Mesothelial cell of epicardium (in vitro differentiated cells): Measurements from ENCODE around the gene TMEM232. TPM values are rescaled to one million over a fixed set of nuclear protein-coding genes. Genes with fewer than 3 reads are reported as not detected.
"Not testable (repeated sequence)": the region's sequence is repeated elsewhere in the genome, so short reads cannot be mapped to it uniquely, and the experiment has no call there.

Experiments used
- DNase-seq, 2 experiments: peaks; one replicate each; pipeline ENCODE4 v3.0.0; 2021; ENCODE audit warnings: low spot score in 2 of 2; ENCODE audit not compliant: unreplicated experiment in 2 of 2
- H3K27ac Mint-ChIP-seq: 2 replicates; pipeline ENCODE4 v1.8.0; 2021; ENCODE audit warnings: mixed read lengths
- H3K27me3 Mint-ChIP-seq: 2 replicates; pipeline ENCODE4 v1.8.0; 2021; ENCODE audit warnings: low read depth, mixed read lengths
- H3K36me3 Mint-ChIP-seq: 2 replicates; pipeline ENCODE4 v1.8.0; 2021; ENCODE audit warnings: mixed read lengths
- H3K4me1 Mint-ChIP-seq: 2 replicates; pipeline ENCODE4 v1.8.0; 2021; ENCODE audit warnings: mixed read lengths
- H3K4me3 Mint-ChIP-seq: 2 replicates; pipeline ENCODE4 v1.8.0; 2021; ENCODE audit warnings: mild to moderate bottlenecking, moderate library complexity, mixed read lengths
- H3K9me3 Mint-ChIP-seq: 2 replicates; pipeline ENCODE4 v1.8.0; 2021; ENCODE audit warnings: mixed read lengths
- total RNA-seq: library from RNA; stranded (reverse); gene quantifications from 3 replicates; pipeline ENCODE4 v1.2.1, GENCODE V29; 2021
- TF ChIP-seq, protein P1 (sequence below): fragments of 200-600 bp; sonication (generic); IDR thresholded peaks from one replicate; pipeline ENCODE4 v1.5.0; 2021; ENCODE audit warnings: antibody characterized with exemption; ENCODE audit not compliant: unreplicated experiment

Gene TMEM232
- total RNA-seq, 1 donor from 2014 or later: 6.5 TPM

DNA sequence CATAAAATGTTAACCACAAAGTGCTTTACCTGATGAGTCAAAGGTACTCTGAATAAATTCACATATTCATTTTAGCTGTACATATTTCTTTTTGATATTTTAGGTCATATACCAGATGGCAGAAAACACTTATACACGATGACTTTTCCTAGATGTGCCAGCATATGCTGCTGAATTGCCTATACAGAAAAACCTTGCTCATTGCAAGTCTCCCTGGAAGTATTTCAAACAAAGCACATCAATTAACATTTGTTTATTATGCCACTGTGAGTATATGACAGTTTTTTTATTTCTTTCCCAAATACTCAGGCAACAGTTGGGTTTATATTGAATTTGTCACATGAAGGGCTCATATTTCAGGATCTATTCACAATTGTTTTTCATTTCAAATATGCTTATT, 180.8 kb downstream of the TMEM232 start:
- DNase-seq: no peak
- Mint-ChIP-seq H3K36me3 (no peaks in the 10 kb centered on the region), H3K27me3 (no peaks in the 10 kb centered on the region), H3K4me3 (no peak overlapping the region), H3K4me1 (no peaks in the 10 kb centered on the region), H3K27ac (no peak overlapping the region), H3K9me3 (no peaks in the 10 kb centered on the region)
- TF ChIP-seq, protein P1, sequence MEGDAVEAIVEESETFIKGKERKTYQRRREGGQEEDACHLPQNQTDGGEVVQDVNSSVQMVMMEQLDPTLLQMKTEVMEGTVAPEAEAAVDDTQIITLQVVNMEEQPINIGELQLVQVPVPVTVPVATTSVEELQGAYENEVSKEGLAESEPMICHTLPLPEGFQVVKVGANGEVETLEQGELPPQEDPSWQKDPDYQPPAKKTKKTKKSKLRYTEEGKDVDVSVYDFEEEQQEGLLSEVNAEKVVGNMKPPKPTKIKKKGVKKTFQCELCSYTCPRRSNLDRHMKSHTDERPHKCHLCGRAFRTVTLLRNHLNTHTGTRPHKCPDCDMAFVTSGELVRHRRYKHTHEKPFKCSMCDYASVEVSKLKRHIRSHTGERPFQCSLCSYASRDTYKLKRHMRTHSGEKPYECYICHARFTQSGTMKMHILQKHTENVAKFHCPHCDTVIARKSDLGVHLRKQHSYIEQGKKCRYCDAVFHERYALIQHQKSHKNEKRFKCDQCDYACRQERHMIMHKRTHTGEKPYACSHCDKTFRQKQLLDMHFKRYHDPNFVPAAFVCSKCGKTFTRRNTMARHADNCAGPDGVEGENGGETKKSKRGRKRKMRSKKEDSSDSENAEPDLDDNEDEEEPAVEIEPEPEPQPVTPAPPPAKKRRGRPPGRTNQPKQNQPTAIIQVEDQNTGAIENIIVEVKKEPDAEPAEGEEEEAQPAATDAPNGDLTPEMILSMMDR: no peak

DNA sequence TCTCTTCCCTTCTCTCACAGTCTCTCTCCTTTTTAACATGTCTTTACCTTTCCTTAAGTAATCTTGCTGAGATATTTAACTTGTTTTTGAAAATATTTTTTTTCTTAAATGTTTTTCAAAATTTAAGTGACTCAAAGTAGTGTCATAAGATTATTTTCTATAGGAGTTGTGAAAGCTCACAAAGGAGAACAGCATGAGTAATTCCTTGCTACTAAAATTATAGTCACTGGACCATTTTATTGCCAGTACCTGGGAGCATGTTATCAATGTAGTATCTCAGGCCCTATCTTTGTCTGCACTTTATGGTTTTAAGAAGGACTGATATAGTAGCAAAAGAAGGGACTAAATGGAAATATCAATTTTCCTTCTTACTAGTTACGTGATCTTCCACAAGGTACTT, 181.9 kb downstream of the TMEM232 start:
- no peaks in the 10 kb centered on the region for H3K27me3 Mint-ChIP-seq
- no peaks in the 10 kb centered on the region for H3K4me1 Mint-ChIP-seq
- H3K4me3 Mint-ChIP-seq: no peak overlapping the region
- TF ChIP-seq, protein P1: no peak
- no peak overlapping the region for H3K27ac Mint-ChIP-seq
- no peaks in the 10 kb centered on the region for H3K9me3 Mint-ChIP-seq
- DNase-seq: no peak
- H3K36me3 Mint-ChIP-seq: no peaks in the 10 kb centered on the region

DNA sequence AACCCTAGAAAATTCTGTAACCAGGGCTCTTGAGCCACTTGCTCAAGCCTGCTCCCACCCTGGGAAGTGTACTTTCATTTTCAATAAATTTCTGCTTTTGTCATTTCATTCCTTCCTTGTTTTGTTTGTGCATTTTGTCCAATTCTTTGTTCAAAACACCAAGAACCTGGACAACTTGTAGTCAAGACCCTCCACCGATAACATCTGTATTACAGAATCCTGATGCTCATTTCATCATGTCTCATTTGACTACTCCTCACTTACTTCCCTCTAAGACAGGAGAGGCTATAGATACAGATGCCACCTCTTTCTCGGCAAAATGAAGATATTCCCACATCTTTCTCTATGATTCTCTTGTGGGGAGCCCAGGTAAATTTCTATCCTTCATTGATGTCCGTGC, 183.5 kb downstream of the TMEM232 start:
- Mint-ChIP-seq H3K4me3 (no peak overlapping the region), H3K4me1 (no peaks in the 10 kb centered on the region)

DNA sequence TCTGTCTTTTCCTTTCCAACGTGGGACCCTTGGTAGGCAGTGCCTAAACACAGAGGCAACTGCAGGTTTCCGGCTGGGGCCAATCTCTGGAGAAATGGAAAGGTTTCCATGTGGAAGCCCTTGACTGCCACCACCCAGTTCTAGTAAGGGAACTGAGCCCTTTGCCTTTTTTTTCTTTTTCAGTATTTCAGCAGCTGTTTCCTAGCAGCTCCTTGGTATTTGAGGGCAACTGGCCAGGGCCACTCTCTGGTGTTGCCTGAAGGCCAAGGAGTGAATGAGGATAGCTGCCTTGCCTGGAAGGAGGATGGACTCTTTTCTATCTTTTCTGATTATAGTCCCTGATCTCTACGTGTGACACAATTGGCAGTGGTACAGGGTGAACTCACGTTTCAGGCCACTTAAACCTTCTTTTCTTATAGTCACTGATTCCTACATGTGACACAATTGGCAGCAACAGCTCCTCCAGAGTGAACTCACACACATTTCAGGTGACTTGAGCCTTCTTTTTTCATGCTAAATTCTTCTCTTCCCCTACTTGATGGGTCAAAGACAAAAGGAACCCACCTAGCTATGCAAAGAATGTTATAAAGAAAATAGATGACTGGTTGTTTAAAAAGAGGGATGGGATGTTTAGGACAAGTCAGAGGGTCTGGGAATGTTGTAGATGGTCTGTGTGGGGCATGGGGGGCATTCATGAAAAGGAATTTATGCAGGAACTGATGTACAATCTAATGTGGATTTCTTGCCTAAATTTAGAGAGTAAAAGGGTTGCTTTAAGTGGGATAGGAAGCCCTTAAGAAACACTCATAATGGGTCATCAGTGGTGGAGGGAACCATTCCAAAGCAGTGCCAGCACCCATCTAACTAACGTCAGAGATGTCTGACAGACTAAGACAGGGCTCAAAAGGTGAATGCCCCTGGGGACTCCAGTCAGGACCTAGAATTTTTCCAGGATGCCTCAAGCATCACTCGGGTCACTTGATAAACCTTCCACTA, 190.1 kb downstream of the TMEM232 start:
- no peaks in the 10 kb centered on the region for H3K9me3 Mint-ChIP-seq
- H3K27me3 Mint-ChIP-seq: no peaks in the 10 kb centered on the region
- H3K36me3 Mint-ChIP-seq: no peaks in the 10 kb centered on the region
- H3K4me1 Mint-ChIP-seq: peaks cover 2% of the 10 kb centered on the region
- no peak for DNase-seq
- H3K27ac Mint-ChIP-seq: no peak overlapping the region
- TF ChIP-seq, protein P1: no peak
- H3K4me3 Mint-ChIP-seq: no peak overlapping the region

More for the DNA sequence above, 183.5 kb downstream of the TMEM232 start:
- Mint-ChIP-seq H3K36me3 (no peaks in the 10 kb centered on the region), H3K27me3 (no peaks in the 10 kb centered on the region), H3K9me3 (no peaks in the 10 kb centered on the region), H3K27ac (no peak overlapping the region)
- TF ChIP-seq, protein P1: no peak
- no peak for DNase-seq

DNA sequence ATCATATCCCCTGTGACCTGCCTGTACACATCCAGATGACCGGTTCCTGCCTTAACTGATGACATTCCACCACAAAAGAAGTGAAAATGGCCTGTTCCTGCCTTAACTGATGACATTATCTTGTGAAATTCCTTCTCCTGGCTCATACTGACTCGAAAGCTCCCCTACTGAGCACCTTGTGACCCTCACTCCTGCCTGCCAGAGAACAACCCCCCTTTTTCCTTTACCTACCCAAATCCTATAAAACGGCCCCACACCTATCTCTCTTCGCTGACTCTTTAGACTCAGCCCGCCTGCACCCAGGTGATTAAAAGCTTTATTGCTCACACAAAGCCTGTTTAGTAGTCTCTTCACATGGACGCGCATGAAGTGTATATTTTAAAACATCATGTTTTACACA, 191.3 kb downstream of the TMEM232 start:
- not testable (repeated sequence) for H3K4me3 Mint-ChIP-seq, H3K27me3 Mint-ChIP-seq, H3K4me1 Mint-ChIP-seq, H3K27ac Mint-ChIP-seq, H3K36me3 Mint-ChIP-seq, H3K9me3 Mint-ChIP-seq, DNase-seq

DNA sequence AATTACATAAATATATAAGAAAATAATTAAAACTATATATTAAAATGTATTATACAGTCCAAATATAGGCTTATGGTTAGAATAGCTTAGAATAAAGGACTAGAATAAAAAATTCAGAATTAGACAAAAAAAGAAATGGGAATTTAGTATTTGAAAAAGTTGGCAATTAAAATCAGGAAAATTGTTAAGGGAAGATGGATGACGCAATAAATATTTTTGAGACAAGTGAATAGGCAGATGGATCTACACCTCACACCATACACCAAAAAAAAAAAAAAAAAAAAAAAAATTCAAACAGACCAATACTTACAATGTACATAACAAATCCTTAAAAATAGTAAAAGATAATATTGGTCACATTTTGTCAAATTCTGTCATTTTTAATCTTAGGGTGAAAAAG, 200.7 kb downstream of the TMEM232 start:
- Mint-ChIP-seq H3K4me1 (no peaks in the 10 kb centered on the region), H3K9me3 (peaks cover 17% of the 10 kb centered on the region), H3K27me3 (no peaks in the 10 kb centered on the region), H3K4me3 (no peak overlapping the region), H3K27ac (no peak overlapping the region), H3K36me3 (peaks cover 2% of the 10 kb centered on the region)
- TF ChIP-seq, protein P1: no peak
- DNase-seq: no peak
